Sciatic nerve (tissue), 2 donors: Measurements from ENCODE around the gene ZNF502. TPM values are rescaled to one million over a fixed set of nuclear protein-coding genes. Genes with fewer than 3 reads are reported as not detected.
"Not testable (repeated sequence)": the region's sequence is repeated elsewhere in the genome, so short reads cannot be mapped to it uniquely, and the experiment has no call there.

ENCODE experiments used
- ATAC-seq: fragments of 200-7000 bp; cut with Tn5 transposase; one replicate; pipeline ENCODE4 v1.9.1; 2020; ENCODE audit warnings: mild to moderate bottlenecking, moderate library complexity
- DNase-seq: peaks from one replicate; pipeline ENCODE4 v3.0.0-alpha.2; 2020; ENCODE audit warnings: low spot score
- intact Hi-C: fragments of 100-400 bp; cut with DNase I; formaldehyde crosslinking; loops from one replicate; pipeline ENCODE4 v1.14.2; 2022
- total RNA-seq: library from RNA; stranded (reverse); fragmentation: NEBNext Ultra II Directional; extraction: Animal tissue kit (Norgen Biotek cat#: 25700); gene quantifications from one replicate; pipeline ENCODE4 v1.2.1, GENCODE V29; 2021
- donor health status: DM: no; HTN: no; CAD: no.
- donor health status: DM: no; HTN: no; CAD: no.

The ZNF502 gene
- 8.0 TPM for total RNA-seq

DNA sequence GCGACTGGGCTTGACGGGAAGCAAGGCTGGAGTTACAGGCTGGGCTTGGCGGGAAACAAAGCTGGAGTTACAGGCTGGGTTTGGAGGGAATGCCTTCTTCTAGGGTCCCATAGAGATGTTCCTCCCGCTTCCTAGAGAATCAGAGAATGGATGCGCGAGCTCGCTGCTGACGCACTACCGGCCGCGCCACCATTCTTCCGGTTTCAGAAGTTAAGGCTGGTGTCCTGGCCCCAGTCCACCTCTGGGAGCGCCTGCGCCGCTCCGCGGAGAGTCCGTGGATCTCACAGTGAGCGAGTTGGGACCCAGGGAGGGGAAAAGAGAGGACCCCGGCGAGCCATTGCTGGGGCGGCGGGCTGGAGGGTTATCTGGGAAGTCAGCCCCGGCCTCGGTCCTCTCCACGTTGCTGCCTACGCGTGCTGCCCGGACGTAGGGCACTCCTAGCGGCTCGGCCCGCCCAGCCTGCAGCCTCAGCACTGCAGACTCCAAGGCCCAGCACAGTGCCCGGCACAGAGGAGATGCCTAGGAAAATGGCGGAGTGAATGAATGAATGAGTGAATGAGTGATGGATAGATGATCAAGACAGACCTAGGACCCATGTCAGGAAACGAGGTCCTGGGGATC lies at the start of gene ZNF502:
Gene ZNF502, plus strand, starts transcription at position 206 of the 621 bp plus-strand sequence. CDS start 7,602 bp downstream, outside the sequence.
- DNase-seq: peak; percentile 89
- intact Hi-C loops: no loop called here
- peak; percentile 99 for ATAC-seq

DNA sequence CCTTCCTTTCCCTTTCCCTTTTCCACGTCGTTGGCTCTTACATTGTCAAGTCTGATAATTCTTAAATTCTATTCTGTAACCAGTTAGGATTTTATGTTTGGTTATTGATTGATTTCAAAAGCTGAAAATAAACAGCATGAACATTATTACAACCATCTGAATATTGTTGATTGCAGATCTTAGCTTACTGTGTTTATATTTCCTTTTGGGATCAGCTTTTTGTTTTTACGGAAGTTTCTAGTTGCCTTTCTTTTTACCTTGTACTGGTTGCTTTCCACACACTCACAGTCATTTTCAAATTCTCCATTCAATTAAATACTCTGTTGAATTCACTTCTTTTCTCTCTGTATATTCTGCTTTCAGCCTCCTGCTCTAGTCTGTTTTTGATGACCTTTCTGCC lies 47.3 kb upstream of the ZNF502 start:
- DNase-seq (no peak), ATAC-seq (no peak)
- intact Hi-C loops: no loop called here

DNA sequence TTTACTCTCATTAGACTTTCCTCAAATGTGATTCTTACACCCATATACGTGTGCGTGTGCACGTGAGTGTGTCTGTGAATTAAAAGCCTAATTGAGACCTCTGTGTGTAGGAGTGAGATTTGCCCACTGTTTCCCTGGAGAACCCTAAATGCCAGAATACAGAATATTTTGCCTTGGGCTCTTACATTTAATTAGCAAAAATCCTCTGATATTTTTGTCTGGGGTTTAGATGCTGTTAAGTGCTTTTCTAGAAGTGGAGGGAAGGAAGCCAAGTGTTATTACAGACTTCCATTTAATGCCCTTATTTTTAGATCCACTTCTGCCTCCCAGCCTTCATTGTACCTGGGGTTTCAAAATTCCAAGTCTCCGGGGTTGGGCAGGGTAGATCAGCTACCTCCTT lies 46.1 kb upstream of the ZNF502 start:
- ATAC-seq (no peak), DNase-seq (no peak)
- intact Hi-C loops: no loop called here

DNA sequence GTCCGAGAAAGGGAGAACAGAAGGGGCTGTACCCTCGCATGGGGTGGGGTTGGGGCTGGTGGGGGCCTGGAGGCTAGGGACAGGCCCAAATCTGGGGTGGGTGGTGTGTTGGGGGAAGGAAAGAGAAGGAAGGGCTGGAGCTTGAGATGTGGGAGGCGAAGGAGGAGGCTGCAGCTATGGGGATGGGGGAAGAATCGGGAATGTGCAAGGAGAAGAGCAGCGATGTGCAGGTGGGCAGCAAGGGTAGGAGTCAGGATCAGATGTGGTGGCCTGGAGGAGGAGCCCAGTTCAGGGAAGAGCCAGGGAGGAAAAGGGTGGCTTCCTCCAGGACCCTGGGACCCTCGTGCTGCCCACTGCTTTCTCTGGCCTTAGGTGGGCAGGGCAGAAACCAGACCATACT lies 42.7 kb upstream of the ZNF502 start:
- ATAC-seq (no peak), DNase-seq (no peak)
- intact Hi-C loops: no loop called here

DNA sequence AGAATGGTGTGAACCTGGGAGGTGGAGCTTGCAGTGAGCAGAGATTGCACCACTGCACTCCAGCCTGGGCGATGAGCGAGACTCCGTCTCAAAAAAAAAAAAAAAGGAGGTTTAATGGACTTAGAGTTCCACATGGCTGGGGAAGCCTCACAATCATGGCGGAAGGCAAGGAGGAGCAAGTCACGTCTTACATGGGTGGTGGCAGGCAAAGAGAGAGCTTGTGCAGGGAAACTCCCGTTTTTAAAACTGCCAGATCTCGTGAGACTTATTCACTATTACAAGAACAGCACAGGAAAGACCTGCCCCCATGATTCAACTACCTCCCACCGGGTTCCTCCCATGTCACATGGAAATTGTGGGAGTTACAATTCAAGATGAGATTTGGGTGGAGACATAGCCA lies 39.0 kb upstream of the ZNF502 start:
- DNase-seq, intact Hi-C loops, ATAC-seq: not testable (repeated sequence)

DNA sequence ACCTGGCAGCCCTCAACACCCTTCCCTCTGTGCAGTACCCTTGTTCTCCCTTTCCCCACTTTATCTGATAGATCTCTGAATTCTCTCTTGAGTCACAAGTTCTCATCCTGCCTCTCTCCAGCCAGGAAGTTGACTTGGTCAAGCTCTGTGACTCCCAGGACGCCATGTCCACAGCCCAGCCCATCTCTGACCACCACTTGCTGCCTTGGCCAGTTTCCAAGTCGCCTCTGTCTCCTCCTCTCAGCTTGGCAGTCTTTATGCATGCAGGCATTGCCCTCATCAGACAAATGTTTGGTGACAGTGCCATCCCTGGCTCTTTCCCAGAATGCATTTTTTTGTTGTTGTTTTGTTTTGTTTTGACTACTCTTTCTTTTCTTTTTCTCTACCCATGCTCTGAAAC lies 38.2 kb upstream of the ZNF502 start:
- no peak for DNase-seq
- no peak for ATAC-seq
- intact Hi-C loops: no loop called here

DNA sequence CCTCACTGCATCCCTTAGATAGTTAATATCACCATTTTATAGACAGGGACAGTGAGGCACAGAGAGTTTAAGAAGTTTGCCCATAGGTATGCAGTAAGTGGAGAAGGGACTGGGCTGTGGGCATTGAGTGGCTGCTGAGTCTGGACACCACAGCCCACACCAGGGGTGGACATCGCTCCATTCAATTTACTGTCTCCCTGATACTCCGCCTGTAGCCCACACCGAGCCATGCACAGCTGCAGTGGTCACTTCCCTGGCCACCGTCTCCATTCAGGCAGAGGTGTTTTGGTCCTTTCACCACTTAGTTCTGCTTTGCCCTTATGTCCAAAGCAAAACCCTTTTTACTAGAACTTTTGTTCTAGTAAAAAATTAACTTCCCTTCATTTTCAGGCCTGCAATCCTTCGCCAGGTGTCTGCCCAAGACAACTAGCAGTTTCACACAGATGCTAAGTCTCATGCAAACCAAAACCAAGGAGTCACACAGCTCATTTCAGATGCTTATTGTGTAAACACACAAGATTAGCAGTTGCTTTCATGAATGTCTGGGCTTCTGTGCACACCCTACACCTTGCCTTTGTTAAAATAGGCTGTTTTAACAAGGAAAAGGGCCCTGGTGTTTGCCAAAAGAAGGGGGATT lies 33.9 kb upstream of the ZNF502 start:
- intact Hi-C loops: no loop called here
- no peak for ATAC-seq
- no peak for DNase-seq

DNA sequence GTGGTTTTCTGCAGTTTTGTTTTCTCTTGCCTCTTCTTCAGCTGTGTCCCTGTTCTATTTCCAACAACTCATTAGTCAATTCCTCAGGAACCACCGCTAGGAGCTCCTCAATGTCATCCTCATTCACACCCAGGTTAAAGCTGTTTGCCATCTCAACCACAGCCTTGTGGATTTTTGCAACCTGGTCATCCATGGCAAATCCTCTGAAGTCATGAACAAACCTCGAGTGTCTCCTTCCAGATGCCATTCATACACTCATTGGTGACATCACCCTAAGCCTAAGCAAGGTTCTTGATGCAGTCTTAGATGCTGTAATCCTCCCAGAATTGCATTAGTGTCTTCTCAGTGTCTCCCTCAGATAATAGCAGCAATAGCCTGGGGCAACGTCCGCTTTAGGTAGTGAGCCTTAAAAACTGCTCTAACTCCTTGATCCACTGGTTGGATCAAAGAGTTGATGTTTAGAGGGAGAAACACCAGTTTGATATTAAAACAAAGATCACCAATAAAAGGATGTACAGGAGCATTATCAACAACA lies 31.5 kb upstream of the ZNF502 start:
- ATAC-seq (no peak), DNase-seq (no peak)
- intact Hi-C loops: no loop called here

DNA sequence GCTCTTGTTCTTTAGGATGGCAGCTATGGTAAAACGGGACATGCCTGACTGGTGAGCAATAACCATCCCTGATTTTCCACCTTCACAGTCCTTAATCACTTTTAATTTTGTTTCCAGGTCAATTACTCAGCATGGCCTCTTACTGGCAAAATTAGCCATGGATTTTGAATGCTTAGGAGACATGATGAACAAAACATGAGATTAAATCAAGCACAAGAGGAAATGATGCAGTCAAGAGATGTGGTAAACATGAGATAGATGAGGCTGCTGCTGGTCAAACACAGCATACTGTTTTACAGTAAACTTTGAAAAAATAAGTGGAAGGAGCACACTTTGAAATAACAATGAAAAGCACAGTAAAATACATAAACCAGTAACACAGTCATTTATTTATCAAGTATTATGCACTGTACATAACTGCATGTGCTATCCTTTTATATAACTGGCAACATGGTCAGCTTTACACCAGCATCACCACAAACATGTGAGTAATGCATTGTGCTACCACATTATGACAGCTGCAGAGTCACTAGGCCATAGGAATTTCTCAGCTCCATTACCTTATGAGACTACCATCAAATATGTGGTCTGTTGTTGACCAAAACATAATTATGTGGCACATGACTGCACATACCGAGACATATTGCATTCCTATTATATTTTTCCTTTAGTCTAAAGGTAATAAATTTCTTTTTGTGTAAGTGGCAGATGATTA lies 30.1 kb upstream of the ZNF502 start:
- ATAC-seq (no peak), DNase-seq (no peak)
- intact Hi-C loops: no loop called here

DNA sequence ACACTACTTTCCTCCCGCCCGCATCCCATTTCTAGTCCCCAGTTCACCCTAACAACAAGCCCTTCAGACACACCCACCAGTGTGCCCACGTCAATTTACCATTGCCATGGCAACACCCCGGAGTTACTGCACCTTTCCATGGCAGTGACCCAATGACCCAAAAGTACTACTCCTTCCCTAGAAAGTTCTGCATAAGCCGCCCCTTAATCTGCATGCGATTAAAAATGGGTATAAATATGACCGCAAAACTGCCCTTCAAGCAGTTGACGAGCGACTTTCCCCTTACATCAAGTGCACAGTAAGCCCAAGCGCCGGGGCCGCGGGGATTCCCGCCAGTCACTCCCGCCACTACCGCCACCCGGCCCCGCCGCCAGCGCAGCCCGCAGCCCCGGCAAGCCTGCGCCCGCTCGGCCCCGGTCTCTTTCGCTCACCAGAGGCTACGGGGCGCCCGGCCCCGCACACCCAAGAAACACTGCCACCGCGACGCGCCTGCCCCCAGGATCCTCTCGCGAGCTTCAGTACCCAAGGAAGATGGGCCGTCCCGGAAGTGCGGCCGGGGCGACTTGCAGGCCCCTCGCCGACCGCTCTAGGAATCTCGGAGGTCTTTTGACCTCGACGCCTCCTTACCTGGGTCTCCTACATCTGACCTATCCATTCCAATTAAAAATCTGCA lies 27.2 kb upstream of the ZNF502 start:
- intact Hi-C loops: no loop called here
- DNase-seq (peak; percentile 75), ATAC-seq (peak; percentile 94)

DNA sequence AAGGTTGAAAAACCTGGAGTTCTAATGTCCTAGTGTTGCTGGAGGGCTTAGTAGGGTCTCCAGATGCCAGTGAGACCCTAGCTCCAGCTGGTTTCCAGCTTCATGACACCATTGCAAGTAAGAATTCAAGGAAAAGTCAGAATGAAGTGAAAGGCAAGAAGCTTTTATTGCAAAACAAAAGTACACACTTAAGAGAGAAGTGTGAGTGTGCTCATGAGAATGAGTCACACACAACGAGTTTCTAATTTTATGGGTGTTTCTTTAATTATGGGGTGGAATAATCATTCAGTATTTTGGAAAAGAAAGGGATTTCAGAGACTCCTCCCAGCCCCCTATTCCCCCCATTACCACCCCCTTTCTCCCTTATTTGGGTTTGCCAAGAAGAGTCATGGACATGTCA lies 24.6 kb upstream of the ZNF502 start:
- intact Hi-C loops: no loop called here
- ATAC-seq (no peak), DNase-seq (no peak)

DNA sequence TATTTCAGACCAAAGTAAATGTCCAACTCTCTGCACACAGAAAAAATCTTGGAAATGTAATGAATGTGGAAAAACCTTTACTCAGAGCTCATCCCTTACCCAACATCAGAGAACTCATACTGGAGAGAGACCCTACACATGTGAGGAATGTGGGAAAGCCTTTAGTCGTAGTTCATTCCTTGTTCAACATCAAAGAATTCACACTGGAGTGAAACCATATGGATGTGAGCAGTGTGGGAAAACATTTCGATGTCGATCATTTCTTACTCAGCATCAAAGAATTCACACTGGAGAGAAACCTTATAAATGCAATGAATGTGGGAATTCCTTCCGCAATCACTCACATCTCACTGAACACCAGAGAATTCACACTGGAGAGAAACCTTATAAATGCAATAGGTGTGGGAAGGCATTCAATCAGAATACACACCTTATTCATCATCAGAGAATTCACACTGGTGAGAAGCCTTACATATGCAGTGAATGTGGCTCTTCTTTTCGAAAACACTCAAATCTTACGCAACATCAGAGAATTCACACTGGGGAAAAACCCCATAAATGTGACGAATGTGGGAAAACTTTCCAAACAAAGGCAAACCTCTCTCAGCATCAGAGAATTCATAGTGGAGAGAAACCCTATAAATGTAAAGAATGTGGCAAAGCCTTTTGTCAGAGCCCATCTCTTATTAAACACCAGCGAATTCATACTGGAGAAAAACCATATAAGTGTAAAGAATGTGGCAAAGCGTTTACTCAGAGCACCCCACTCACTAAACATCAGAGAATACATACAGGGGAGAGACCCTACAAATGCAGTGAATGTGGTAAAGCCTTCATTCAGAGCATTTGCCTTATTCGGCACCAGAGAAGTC lies 9.0 kb downstream of the ZNF502 start:
- no peak for ATAC-seq
- no peak for DNase-seq
- intact Hi-C loops: no loop called here

DNA sequence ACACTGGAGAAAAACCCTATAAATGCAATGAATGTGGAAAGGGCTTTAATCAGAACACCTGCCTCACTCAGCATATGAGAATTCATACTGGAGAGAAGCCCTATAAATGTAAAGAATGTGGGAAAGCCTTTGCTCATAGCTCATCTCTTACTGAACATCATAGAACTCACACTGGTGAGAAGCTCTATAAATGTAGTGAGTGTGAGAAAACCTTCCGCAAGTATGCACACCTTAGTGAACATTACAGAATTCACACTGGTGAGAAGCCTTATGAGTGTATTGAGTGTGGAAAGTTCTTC lies 9.6 kb downstream of the ZNF502 start:
- intact Hi-C loops: no loop called here
- DNase-seq (no peak), ATAC-seq (no peak)

DNA sequence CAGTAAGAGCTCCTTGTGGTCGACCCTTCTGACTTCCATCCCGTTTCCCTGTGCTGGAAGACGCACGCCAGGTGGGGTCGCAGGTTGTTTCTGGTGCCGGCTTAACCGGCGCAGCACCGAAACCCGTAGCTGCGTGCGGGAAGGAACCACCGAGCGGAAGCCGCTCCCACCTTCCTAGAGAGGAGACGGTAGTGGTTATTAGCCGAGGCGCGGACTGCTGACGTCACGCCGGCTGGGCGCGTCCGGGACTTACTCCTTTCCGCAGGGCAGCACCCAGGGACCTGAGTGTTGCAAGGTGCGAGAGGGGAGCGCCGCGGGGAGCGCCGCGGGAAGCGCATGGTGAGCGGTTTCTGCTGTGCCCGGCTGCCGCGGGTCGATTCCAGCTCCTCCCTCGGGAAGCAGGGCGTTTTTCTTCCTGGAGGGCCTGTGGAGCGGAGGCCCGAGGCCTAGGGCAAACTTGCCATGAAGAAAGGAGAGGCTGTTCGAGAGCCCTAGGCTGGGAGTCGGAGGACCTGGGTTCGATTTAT lies 17.0 kb downstream of the ZNF502 start, which contains the start of gene ZNF501:
Gene ZNF501, plus strand, starts transcription at position 252 of the 527 bp plus-strand sequence. CDS start 4,787 bp downstream, outside the sequence.
- ATAC-seq (peak; percentile 100), DNase-seq (peak; percentile 94)
- intact Hi-C loops: no loop called here

DNA sequence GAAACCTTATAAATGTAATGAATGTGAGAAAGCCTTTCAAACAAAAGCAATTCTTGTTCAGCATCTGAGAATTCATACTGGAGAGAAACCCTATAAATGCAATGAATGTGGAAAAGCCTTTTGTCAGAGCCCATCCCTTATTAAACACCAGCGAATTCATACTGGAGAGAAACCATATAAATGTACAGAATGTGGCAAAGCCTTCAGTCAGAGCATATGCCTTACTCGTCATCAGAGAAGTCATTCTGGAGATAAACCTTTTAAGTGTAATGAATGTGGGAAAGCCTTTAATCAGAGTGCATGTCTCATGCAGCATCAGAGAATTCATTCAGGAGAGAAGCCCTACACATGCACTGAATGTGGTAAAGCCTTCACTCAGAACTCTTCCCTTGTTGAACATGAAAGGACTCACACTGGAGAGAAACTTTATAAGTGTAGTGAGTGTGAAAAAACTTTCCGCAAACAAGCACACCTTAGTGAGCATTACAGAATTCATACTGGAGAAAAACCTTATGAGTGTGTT lies 22.2 kb downstream of the ZNF502 start:
- intact Hi-C loops: no loop called here
- DNase-seq (no peak), ATAC-seq (no peak)

DNA sequence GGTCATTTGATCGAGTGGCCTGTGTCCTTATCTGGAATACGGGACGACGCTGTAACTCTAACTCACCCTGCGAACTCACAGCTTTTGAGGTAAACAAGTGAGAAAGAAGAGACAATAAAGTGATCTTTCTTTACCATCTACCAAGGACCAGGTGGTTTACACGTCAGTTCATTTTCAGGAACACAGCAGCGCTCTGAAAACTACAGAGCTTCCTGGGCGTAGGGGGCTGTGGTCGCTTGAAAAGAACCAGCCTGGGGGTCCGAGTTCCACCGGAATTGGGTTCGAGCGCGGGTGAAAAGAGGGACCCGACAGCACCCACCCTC lies 48.6 kb downstream of the ZNF502 start:
- ATAC-seq: no peak
- no peak for DNase-seq
- intact Hi-C loops: no loop called here

DNA sequence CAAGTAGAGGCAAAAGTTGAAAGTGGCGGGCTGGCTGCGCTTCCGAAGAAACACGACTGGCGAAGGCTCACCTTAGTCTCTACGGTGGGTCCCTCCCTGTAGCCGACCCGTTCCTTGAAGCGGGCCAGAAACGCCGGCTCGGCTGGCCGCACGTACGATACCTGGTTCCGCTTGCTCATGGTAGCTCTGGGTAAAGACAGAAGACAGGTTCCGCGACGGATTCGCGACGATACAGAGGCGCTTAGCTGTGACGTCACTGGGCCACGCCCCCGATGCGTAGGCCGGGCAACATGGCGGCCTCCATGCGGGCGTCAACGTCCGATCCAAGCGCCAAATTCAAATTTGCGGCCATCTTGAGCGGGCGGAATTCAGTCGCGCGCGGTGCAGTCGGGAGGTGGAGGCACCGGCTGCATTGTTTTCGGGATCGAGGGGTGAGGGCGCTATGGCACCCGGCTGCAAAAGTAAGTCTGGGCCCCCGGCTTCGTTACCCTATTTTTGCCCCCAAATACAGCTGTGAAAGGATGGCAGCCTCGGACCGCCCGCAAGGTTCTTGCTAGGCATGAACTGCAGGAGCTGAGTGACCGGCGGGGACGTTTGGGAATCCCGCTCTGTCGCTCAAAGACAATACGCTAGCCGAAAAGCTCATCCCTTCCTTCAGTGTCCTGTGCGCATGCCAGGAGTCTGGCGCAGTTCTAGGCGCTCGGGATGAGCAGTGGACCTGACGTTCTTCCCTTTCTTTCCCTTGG lies 49.1 kb downstream of the ZNF502 start, which contains the start of the genes KIAA1143 and KIF15:
Gene KIAA1143, minus strand, starts transcription at position 196 of the 746 bp plus-strand sequence. Its CDS starts 17 bp downstream, at position 179.
Gene KIF15, plus strand, starts transcription at position 371 of the 746 bp plus-strand sequence. Its CDS starts 72 bp downstream, at position 443.
- ATAC-seq (peak; percentile 100), DNase-seq (peak; percentile 99)
- intact Hi-C loops: no loop called here
